NOMO-1 (cell line): Measurements from ENCODE around the gene GPC3.
"Not testable (repeated sequence)": the region's sequence is repeated elsewhere in the genome, so short reads cannot be mapped to it uniquely, and the experiment has no call there.

ENCODE experiments used
- DNase-seq, 2 experiments: peaks; one replicate each; lab custom pipeline; 2025; ENCODE audit not compliant: unreplicated experiment in 2 of 2; lab: John Stamatoyannopoulos, UW

The GPC3 gene

GRCh38 chrX:133985164-133985966 is at the start of gene GPC3:
GPC3 (minus strand) TSS chrX:133985594.
- DNase-seq: peak in 1 of 2 experiments; percentile 6

- no peak for DNase-seq
Measured at GRCh38 chrX:134032441-134032840, 47.0 kb upstream of the GPC3 start.

GRCh38 chrX:134026565-134027311 is 41.3 kb upstream of the GPC3 start:
- peak; percentile 9 to 11 for DNase-seq

GRCh38 chrX:134025986-134026545 is 40.7 kb upstream of the GPC3 start:
- DNase-seq: no peak

- no peak for DNase-seq
Measured at GRCh38 chrX:134024686-134025377, 39.4 kb upstream of the GPC3 start.

- peak; percentile 33 to 64 for DNase-seq
Measured at GRCh38 chrX:134023851-134024281, 38.5 kb upstream of the GPC3 start.

- no peak for DNase-seq
Measured at GRCh38 chrX:134020910-134021309, 35.5 kb upstream of the GPC3 start.

- no peak for DNase-seq
Measured at GRCh38 chrX:134019567-134020206, 34.3 kb upstream of the GPC3 start.

- DNase-seq: not testable (repeated sequence)
Measured at GRCh38 chrX:134016309-134016708, 30.9 kb upstream of the GPC3 start.

GRCh38 chrX:134015510-134015909 is 30.1 kb upstream of the GPC3 start:
- not testable (repeated sequence) for DNase-seq

GRCh38 chrX:134013524-134013923 is 28.1 kb upstream of the GPC3 start:
- DNase-seq: no peak

- DNase-seq: peak in 1 of 2 experiments; percentile 19
Measured at GRCh38 chrX:134013092-134013497, 27.7 kb upstream of the GPC3 start.

GRCh38 chrX:134010690-134011089 is 25.3 kb upstream of the GPC3 start:
- DNase-seq: no peak

- no peak for DNase-seq
Measured at GRCh38 chrX:134007716-134008115, 22.3 kb upstream of the GPC3 start.

GRCh38 chrX:134006484-134007161 is 21.2 kb upstream of the GPC3 start:
- no peak for DNase-seq

GRCh38 chrX:134004084-134004483 is 18.7 kb upstream of the GPC3 start:
- DNase-seq: no peak

- DNase-seq: no peak
Measured at GRCh38 chrX:134002921-134003615, 17.7 kb upstream of the GPC3 start.

GRCh38 chrX:134000260-134001245 is 15.2 kb upstream of the GPC3 start:
- DNase-seq: no peak
